Adrenal gland (tissue), 5 donors: ENCODE measurements around the gene SSH3.

Source experiments
- POLR2A ChIP-seq, 2 donors: fragments of 450-650 bp; IDR thresholded peaks; one replicate each; pipeline ENCODE4 v1.6.1; 2017; ENCODE audit warnings: antibody characterized with exemption in 2 of 2, mild to moderate bottlenecking in 2 of 2, moderate library complexity in 1 of 2
- TF ChIP-seq, protein P1 (sequence below), 6 experiments: fragments of 450-650 bp in 4 of 6; fragments of 200-600 bp in 2 of 6; sonication (generic) in 1 of 6; IDR thresholded peaks; 1 replicate in 5 of 6; 2 replicates in 1 of 6; pipeline versions ENCODE4 v1.5.1 to v1.8.0; 2016 to 2021; ENCODE audit warnings: antibody characterized with exemption in 6 of 6, mild to moderate bottlenecking in 2 of 6, moderate library complexity in 1 of 6
- donor health status: DM: no; HTN: no; CAD: no.

DNA sequence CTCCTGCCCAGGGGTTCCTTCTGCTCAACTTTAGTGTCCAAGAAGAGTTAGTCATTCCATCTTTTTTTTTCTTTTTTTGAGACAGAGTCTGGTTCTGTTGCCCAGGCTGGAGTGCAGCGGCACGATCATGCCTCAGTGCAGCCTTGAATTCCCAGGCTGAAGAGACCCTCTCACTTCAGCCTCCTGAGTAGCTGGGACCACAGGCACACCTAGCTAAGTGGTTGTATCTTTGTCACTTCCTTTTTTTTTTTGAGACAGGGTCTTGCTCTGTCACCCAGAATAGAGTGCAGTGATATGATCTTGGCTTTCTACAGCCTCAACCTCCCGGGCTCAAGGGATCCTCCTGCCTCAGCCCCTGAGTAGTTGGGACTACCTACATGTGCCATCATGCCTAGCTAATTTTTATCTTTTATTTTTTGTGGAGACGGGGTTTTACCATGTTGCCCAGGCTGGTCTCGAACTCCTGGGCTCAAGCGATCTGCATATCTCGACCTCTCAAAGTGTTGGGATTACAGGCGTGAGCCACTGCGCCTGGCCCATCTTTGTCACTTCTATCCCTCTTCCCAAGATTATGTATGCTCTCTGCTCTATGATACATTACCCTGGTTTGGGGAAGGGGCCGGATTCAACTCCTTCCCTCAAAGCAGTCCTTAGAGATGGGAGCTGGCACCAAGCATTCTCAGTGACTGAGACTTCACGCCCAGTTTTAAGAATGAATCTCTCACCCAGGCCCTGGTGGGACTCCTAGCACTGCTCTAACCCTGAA lies 10.0 kb downstream of the SSH3 start:
- TF ChIP-seq, protein P1, sequence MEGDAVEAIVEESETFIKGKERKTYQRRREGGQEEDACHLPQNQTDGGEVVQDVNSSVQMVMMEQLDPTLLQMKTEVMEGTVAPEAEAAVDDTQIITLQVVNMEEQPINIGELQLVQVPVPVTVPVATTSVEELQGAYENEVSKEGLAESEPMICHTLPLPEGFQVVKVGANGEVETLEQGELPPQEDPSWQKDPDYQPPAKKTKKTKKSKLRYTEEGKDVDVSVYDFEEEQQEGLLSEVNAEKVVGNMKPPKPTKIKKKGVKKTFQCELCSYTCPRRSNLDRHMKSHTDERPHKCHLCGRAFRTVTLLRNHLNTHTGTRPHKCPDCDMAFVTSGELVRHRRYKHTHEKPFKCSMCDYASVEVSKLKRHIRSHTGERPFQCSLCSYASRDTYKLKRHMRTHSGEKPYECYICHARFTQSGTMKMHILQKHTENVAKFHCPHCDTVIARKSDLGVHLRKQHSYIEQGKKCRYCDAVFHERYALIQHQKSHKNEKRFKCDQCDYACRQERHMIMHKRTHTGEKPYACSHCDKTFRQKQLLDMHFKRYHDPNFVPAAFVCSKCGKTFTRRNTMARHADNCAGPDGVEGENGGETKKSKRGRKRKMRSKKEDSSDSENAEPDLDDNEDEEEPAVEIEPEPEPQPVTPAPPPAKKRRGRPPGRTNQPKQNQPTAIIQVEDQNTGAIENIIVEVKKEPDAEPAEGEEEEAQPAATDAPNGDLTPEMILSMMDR (IDR thresholded peaks at IDR 0.05), result no peak
- TF ChIP-seq POLR2A (IDR thresholded peaks at IDR 0.05), result no peak
